ENCODE data around the gene SHH.

Gene SHH

GRCh38 chr7:155806096-155806871 lies 6.0 kb downstream of the SHH start:
- no peak for DNase-seq (ENCODE audit: low read depth, low spot score)

GRCh38 chr7:155805826-155806095 lies 6.5 kb downstream of the SHH start:
- no peak for DNase-seq (ENCODE audit: low read depth, low spot score)

- DNase-seq (ENCODE audit: low read depth, low spot score), result peak; percentile 13
Measured at GRCh38 chr7:155804897-155805825, 7.1 kb downstream of the SHH start.

GRCh38 chr7:155804431-155804831 lies 7.8 kb downstream of the SHH start:
- DNase-seq (ENCODE audit: low read depth, low spot score), result no peak

- no peak for DNase-seq (ENCODE audit: low read depth, low spot score)
Measured at GRCh38 chr7:155803418-155804376, 8.6 kb downstream of the SHH start.

GRCh38 chr7:155802906-155803417 lies 9.3 kb downstream of the SHH start:
- DNase-seq (ENCODE audit: low read depth, low spot score), result no peak

- no peak for DNase-seq (ENCODE audit: low read depth, low spot score)
Measured at GRCh38 chr7:155802291-155802690, 10.0 kb downstream of the SHH start.

GRCh38 chr7:155800741-155801267 lies 11.5 kb downstream of the SHH start:
- DNase-seq (ENCODE audit: low read depth, low spot score), result no peak

GRCh38 chr7:155800301-155800700 lies 12.0 kb downstream of the SHH start:
- DNase-seq (ENCODE audit: low read depth, low spot score), result no peak

- DNase-seq (ENCODE audit: low read depth, low spot score), result no peak
Measured at GRCh38 chr7:155799514-155799913, 12.7 kb downstream of the SHH start.

GRCh38 chr7:155798673-155799439 lies 13.4 kb downstream of the SHH start:
- no peak for DNase-seq (ENCODE audit: low read depth, low spot score)

GRCh38 chr7:155797262-155798250 lies 14.7 kb downstream of the SHH start:
- DNase-seq (ENCODE audit: low read depth, low spot score), result no peak

GRCh38 chr7:155796381-155797261 lies 15.6 kb downstream of the SHH start:
- DNase-seq (ENCODE audit: low read depth, low spot score), result peak; percentile 25

GRCh38 chr7:155795951-155796350 lies 16.3 kb downstream of the SHH start:
- DNase-seq (ENCODE audit: low read depth, low spot score), result no peak

- no peak for DNase-seq (ENCODE audit: low read depth, low spot score)
Measured at GRCh38 chr7:155795401-155795800, 16.9 kb downstream of the SHH start.

- no peak for DNase-seq (ENCODE audit: low read depth, low spot score)
Measured at GRCh38 chr7:155794196-155794595, 18.1 kb downstream of the SHH start.

- no peak for DNase-seq (ENCODE audit: low read depth, low spot score)
Measured at GRCh38 chr7:155793720-155794119, 18.5 kb downstream of the SHH start.

- DNase-seq (ENCODE audit: low read depth, low spot score), result no peak
Measured at GRCh38 chr7:155792999-155793560, 19.2 kb downstream of the SHH start.
